GM18520 (cell line): ENCODE measurements around the gene GNGT2.
"Not testable (repeated sequence)": the region's sequence is repeated elsewhere in the genome, so short reads cannot be mapped to it uniquely, and the experiment has no call there.

Source experiments
- ATAC-seq: cut with Tn5 transposase; IDR thresholded peaks from one replicate; pipeline ENCODE4 v1.9.1; 2021; ENCODE audit not compliant: unreplicated experiment

The GNGT2 gene

GRCh38 chr17:49180998-49181635, 29.3 kb downstream of the GNGT2 start:
- no peak for ATAC-seq

- no peak for ATAC-seq
Observed at GRCh38 chr17:49180303-49180702, 30.1 kb downstream of the GNGT2 start.

GRCh38 chr17:49175978-49176377, 34.4 kb downstream of the GNGT2 start:
- ATAC-seq: not testable (repeated sequence)

GRCh38 chr17:49170711-49171110, 39.7 kb downstream of the GNGT2 start:
- not testable (repeated sequence) for ATAC-seq

GRCh38 chr17:49170216-49170615, 40.2 kb downstream of the GNGT2 start:
- no peak for ATAC-seq

- no peak for ATAC-seq
Observed at GRCh38 chr17:49168706-49169105, 41.7 kb downstream of the GNGT2 start.

- no peak for ATAC-seq
Observed at GRCh38 chr17:49165143-49165542, 45.2 kb downstream of the GNGT2 start.

- ATAC-seq: no peak
Observed at GRCh38 chr17:49162866-49163265, 47.5 kb downstream of the GNGT2 start.

- no peak for ATAC-seq
Observed at GRCh38 chr17:49157784-49158183, 52.6 kb downstream of the GNGT2 start.

GRCh38 chr17:49156256-49156655, 54.1 kb downstream of the GNGT2 start:
- ATAC-seq: no peak
